CD4-positive, alpha-beta T cell treated with Interleukin-10 for 1 hour (primary cell): ENCODE measurements around the gene COL2A1.

Experiments
- DNase-seq: peaks from one replicate; pipeline ENCODE4 v3.0.0-alpha.2; 2020

COL2A1 gene

GRCh38 chr12:48029491-48030172, 25.4 kb upstream of the COL2A1 start:
- DNase-seq: no peak

DNA sequence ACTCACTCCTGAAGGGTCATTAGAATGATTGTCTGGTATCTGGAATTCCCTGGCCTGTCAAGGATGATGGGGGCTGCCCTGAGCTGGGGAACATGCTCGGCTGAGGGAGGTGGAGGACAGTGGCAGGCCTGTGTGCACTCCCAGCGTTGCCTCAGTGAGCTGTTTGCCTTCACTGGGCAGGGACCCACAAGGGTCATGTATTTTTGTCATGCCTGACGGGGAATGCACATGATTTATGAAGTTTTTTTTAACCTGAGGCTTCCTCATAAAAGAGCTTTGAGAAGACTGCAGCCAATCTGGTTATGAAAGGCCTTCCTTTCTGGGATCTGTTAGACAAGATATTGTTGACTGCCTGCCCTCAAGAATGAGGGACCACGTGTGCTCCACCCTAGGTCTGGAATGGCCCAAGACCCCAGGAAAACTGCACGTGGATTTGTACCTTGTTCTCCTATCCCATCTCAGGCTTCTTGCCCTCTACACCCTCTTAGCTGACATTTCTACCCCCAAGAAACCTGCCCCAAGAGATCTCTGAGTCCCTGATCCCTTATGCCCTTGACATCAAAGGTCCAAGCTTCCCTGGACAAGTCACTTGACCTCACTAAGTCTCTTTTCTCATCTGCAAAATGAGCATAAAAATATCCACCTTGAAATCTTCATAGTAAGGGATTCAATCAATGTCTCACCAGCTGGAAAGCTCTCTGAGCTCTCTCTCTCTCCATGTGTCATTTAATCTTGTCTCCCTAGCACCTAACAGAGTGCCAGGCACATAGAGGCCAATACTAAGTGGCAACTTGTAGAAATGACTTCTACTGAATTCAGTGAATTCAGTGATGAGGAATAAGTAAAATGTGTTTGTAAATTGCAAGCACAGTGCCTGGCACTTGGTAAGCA, 24.5 kb upstream of the COL2A1 start:
- no peak for DNase-seq

- DNase-seq: no peak
Measured at GRCh38 chr12:48027183-48028002, 23.1 kb upstream of the COL2A1 start.

DNA sequence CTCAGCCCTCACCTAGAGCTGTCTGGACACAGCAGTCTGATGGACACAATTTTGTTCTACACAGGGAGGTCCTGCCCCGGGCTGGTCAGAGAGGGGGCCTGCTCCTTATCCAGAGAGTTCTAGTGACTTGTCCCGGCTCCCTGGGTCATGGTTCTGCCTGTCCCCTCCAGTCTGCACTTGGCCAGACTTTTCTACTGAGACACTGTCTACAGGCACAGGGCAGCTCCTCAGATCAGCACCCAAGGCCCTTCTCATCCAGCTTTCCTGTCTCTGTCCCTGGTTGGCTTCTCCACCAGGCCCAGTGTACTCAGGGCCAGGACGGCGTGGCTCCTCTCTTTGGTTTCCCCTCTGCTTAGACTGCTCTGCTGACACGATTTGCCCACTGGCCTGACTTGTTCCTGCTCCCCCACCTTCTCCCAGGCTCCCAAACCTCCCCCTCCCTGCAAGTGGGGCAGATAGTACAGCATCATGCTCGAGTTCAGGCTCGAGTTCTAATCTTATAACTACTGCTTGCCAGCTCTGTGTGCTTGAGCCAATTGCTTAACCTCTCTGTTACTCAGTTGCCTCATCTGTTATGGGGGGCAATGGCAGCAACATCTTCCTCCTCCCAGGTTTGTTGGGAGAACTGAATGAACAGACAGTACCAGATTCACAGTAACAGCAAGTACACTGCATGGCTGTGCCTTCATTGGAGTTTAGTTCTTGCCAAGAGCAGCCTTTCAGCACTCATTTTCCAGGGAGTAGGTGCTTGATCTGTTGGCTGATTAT, 22.0 kb upstream of the COL2A1 start:
- no peak for DNase-seq

- DNase-seq: no peak
Measured at GRCh38 chr12:48025281-48025680, 21.0 kb upstream of the COL2A1 start.

GRCh38 chr12:48024735-48025134, 20.5 kb upstream of the COL2A1 start:
- DNase-seq: no peak

DNA sequence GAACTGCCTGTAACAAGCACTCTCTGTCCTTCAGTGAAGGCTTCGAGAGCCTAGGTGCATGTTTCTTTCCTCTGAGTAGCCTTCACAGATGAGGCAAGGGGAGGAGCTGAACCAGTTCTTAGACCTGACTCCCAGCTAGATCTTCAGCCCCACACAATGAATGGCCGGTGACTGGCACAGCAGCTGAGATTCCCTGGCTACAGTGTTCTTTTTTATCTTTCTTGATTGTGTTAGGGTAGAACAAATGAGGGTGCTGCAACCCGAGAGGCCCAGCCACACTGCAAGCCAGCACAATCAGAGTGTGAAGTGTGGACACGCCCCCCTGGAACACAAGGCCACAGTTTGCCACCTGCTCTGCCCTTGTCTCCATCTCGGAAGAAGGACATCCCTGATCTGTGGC, 19.1 kb upstream of the COL2A1 start:
- DNase-seq: no peak

- no peak for DNase-seq
Measured at GRCh38 chr12:48022676-48023385, 18.6 kb upstream of the COL2A1 start.

GRCh38 chr12:48022180-48022521, 17.9 kb upstream of the COL2A1 start:
- no peak for DNase-seq

DNA sequence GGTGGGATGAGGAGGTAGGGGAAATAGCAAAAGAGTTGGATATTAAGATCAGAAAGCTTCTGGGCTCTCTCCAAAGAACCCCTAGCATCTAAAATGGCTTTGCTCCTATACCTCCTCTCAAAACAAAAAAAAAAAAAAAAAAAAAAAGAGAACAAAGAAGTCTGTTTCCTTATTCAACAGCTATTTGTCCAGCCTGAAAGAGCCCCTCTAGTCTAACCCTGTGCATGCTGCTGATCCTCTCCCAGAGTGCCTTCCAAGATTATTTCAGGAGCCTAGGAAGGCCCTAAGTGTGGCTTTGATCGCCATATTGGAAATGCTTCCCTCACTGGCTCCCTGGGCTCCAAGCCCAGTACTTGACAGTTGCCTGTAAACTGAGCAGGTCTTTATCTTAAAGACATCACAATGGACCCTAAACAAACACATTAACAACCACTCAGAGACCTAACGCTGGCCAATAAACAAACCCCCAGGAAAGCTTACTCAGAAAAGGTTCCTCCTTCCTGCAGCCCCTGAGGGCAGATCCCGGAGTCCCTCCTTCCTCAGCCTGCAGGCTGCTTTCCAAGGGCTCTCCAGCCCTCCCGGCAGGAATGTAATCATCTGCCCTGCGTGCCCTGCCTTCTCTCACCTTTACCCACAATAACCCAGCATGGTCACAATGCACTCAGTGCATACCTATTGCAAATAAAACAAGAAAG, 17.4 kb upstream of the COL2A1 start:
- no peak for DNase-seq

DNA sequence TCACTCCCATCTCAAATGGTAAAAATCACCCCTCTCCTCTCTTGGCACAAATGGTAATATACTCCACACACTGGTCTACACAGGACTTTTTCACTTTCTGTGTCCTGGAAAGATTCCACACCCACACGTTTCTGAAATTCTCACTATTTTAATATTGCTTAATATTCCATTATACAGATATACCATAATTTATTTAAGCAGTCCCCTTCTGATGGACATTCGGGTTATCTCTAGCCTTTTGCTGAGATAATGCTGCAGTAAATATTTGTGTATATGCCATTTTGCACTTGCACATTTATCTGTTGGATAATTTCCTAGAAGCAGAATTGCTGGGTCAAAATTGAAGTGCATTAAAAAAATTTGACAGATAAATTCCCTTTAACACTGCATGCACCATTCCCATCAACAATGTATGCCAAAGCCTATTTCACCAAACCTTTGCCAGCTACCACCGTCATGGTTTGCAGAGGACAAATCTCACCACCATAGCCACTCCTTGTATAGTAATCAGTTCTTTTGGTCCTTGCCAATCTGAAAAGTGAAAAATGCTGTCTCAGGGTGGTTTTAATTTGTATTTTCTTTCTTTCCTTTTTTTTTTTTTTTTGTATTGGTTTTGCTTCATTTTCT, 15.5 kb upstream of the COL2A1 start:
- no peak for DNase-seq

- no peak for DNase-seq
Measured at GRCh38 chr12:48018618-48018995, 14.3 kb upstream of the COL2A1 start.

- no peak for DNase-seq
Measured at GRCh38 chr12:48017921-48018617, 13.8 kb upstream of the COL2A1 start.

DNA sequence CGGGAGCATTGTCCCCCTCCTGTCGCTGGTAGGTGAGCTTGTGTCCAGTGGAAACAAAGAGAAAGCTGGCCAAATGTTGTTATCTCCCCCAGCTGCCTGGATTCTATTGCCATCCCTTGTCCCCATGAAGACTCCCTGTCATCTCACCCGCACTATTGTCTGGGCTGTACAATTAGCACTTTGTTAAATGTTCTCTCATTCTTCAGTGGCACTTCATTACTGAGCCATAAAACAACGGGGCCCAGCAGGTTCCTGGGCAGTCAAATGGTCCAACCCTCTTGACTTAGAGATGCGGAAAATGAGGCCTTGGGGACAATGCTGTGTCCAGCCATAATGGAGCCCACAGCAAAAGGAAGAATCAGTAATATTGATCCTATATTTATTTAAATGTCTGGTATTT, 13.2 kb upstream of the COL2A1 start:
- no peak for DNase-seq

- no peak for DNase-seq
Measured at GRCh38 chr12:48016373-48017020, 12.2 kb upstream of the COL2A1 start.

GRCh38 chr12:48015954-48016353, 11.7 kb upstream of the COL2A1 start:
- no peak for DNase-seq

- DNase-seq: no peak
Measured at GRCh38 chr12:48015129-48015528, 10.9 kb upstream of the COL2A1 start.

DNA sequence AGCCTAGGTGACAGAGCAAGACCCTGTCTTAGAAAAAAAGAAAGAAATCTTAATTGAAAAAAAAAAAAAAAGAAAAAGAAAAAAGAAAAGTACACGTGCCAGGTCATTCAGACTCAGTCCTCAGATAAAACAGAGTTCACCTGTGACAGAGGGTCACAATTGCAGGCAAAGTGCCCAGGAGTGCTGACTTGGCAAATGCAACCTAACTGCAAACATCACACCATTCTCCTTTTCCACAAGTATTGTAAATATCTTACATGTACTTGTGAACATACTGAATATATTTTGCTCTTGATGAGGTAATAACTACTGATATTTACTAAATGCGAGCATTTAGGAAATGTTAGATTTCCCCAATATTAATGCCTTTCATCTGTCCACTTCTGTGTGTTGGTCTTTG, 9.0 kb upstream of the COL2A1 start:
- DNase-seq: no peak

GRCh38 chr12:48012070-48012469, 7.8 kb upstream of the COL2A1 start:
- no peak for DNase-seq
